HG02763 (cell line): ENCODE data around the gene GPR83.
"Not testable (repeated sequence)": the region's sequence is repeated elsewhere in the genome, so short reads cannot be mapped to it uniquely, and the experiment has no call there.

ENCODE experiments used
- ATAC-seq: cut with Tn5 transposase; IDR thresholded peaks from one replicate; pipeline ENCODE4 v1.9.1; 2021; ENCODE audit warnings: mild to moderate bottlenecking, moderate library complexity; ENCODE audit not compliant: unreplicated experiment

GPR83 gene

GRCh38 chr11:94400839-94401772 is at the start of gene GPR83:
TSS of gene GPR83 (minus strand) at chr11:94401419. CDS start at chr11:94401247, 172 bp downstream.
- ATAC-seq, result no peak

- ATAC-seq, result no peak
These were observed 48.8 kb upstream of the GPR83 start for GRCh38 chr11:94450048-94450447.

- no peak for ATAC-seq
These were observed 48.2 kb upstream of the GPR83 start for GRCh38 chr11:94449437-94449836.

GRCh38 chr11:94449029-94449428 is 47.8 kb upstream of the GPR83 start:
- no peak for ATAC-seq

- no peak for ATAC-seq
These were observed 45.9 kb upstream of the GPR83 start for GRCh38 chr11:94447149-94447548.

GRCh38 chr11:94445641-94446040 is 44.4 kb upstream of the GPR83 start:
- ATAC-seq, result no peak

GRCh38 chr11:94433049-94433448 is 31.8 kb upstream of the GPR83 start:
- ATAC-seq, result no peak

- ATAC-seq, result no peak
These were observed 23.4 kb upstream of the GPR83 start for GRCh38 chr11:94424662-94425061.

- ATAC-seq, result no peak
These were observed 22.8 kb upstream of the GPR83 start for GRCh38 chr11:94424011-94424410.

GRCh38 chr11:94423507-94423906 is 22.3 kb upstream of the GPR83 start:
- no peak for ATAC-seq

GRCh38 chr11:94418123-94418765 is 17.0 kb upstream of the GPR83 start:
- ATAC-seq, result no peak

- ATAC-seq, result no peak
These were observed 16.3 kb upstream of the GPR83 start for GRCh38 chr11:94417386-94417987.

- ATAC-seq, result no peak
These were observed 4.0 kb upstream of the GPR83 start for GRCh38 chr11:94405062-94405833.

GRCh38 chr11:94402355-94402754 is 1.1 kb upstream of the GPR83 start:
- no peak for ATAC-seq

- ATAC-seq, result no peak
These were observed 600 bp upstream of the GPR83 start for GRCh38 chr11:94401773-94402265.

GRCh38 chr11:94400457-94400838 is 771 bp downstream of the GPR83 start:
- no peak for ATAC-seq

- ATAC-seq, result no peak
These were observed 1.2 kb downstream of the GPR83 start for GRCh38 chr11:94400050-94400449.

GRCh38 chr11:94398101-94398500 is 3.1 kb downstream of the GPR83 start:
- no peak for ATAC-seq

- no peak for ATAC-seq
These were observed 4.9 kb downstream of the GPR83 start for GRCh38 chr11:94396282-94396681.

- ATAC-seq, result not testable (repeated sequence)
These were observed 9.3 kb downstream of the GPR83 start for GRCh38 chr11:94391937-94392336.

- ATAC-seq, result no peak
These were observed 21.6 kb downstream of the GPR83 start for GRCh38 chr11:94379613-94380012.
